GOT3 (cell line): ENCODE data around the gene KIR3DL2.
"Not testable (repeated sequence)": the region's sequence is repeated elsewhere in the genome, so short reads cannot be mapped to it uniquely, and the experiment has no call there.

Source experiments
- DNase-seq: peaks from one replicate; lab custom pipeline; 2025; ENCODE audit warnings: mixed read lengths; lab: John Stamatoyannopoulos, UW

The KIR3DL2 gene

DNA sequence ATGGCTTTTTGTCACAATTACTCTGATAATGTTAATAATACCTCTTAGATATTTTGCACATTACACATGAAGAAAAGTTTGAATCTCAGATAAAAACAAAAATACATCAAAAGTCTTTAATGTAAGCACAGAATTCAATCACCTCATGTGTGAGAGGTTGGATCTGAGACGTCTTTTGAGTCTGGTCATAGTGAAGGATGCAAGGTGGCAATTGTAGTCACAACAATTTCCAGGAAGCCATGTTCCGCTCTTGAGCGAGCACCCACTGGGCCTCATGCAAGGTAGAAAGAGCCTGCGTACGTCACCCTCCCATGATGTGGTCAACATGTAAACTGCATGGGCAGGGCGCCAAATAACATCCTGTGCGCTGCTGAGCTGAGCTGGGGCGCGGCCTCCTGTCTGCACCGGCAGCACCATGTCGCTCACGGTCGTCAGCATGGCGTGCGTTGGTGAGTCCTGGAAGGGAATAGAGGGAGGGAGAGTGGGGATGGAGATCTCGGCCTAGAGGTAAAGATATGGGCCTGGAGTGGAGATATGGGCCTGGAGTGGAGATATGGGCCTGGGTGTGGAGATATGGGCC, at the start of gene KIR3DL2:
Gene KIR3DL2 (plus strand): TSS at position 383 of the 580 bp plus-strand sequence. CDS start 33 bp downstream, at position 416.
- not testable (repeated sequence) for DNase-seq

DNA sequence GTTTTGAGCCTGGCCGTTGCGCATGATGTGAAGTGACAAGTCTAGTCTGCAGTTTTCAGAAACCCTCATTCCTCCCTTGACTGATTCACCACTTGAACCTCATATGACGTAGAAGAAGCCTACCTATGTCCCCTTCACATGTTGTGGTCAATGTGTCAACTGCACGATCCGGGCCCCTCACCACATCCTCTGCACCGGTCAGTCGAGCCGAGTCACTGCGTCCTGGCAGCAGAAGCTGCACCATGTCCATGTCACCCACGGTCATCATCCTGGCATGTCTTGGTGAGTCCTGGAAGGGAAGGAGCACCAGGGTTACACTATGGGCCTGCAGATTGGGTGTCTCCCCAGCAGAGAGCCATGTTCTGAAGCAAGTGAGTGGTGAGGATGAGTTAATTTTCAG, 46.8 kb upstream of the KIR3DL2 start, which contains the start of gene KIR2DL4:
Gene KIR2DL4 (plus strand): TSS at position 201 of the 400 bp plus-strand sequence. CDS start 42 bp downstream, at position 243.
- no peak for DNase-seq

DNA sequence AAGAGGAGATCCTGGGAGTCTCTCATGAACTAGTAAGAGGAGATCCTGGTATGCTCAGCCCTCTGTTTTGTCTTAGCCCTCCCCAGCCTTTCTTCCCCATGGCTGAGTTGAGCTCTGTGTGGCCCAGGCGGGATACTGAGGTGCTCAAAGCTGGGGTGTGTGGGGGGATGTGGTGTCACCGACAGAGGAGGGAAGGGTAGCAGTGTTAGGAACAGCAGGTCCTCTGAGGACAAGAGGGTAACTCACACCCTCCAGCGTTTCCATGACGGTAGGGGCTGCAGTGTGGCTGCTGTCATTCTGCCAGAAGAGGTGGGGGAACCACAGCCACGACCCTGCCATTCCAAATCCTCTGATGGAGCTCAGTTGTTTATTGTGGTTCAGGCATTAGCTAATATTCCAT, 46.1 kb upstream of the KIR3DL2 start:
- DNase-seq: no peak

DNA sequence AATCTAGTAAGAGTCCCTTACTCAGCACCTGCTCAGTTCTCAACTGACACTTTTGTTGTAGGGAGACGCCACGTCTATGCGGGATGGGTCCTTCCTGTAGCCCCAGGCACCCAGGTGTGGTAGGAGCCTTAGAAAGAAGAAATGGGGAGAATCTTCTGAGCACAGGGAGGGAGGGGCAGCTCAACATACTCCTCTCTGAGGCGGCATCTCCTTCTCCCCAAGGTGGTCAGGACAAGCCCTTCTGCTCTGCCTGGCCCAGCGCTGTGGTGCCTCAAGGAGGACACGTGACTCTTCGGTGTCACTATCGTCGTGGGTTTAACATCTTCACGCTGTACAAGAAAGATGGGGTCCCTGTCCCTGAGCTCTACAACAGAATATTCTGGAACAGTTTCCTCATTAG, 45.7 kb upstream of the KIR3DL2 start:
- no peak for DNase-seq

DNA sequence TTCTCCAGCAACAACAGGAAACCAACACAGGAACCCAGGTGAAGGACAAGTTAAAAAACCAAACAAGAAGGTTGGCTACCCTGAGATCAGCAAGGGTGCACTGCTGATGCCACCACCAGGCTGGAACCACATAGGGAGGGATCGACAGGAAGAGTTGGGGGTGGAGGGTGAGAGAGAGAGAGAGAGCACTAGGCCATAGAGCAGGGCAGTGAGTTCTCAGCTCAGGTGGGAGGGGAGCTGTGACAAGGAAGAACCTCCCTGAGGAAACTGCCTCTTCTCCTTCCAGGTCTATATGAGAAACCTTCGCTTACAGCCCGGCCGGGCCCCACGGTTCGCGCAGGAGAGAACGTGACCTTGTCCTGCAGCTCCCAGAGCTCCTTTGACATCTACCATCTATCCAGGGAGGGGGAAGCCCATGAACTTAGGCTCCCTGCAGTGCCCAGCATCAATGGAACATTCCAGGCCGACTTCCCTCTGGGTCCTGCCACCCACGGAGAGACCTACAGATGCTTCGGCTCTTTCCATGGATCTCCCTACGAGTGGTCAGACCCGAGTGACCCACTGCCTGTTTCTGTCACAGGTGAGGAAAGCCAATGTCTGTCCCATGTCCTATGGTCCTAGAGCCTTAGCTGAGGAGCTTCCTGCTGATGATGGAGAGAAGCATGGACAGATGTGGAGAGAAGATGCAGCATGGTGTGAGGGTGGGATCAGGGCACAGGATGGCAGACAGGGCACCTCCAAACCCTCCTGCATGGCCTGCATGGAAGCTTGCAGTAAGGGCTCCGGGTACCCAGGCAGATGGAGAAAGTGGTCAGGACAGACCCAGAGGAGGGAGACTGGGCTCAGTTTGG, 44.4 kb upstream of the KIR3DL2 start:
- DNase-seq: no peak

DNA sequence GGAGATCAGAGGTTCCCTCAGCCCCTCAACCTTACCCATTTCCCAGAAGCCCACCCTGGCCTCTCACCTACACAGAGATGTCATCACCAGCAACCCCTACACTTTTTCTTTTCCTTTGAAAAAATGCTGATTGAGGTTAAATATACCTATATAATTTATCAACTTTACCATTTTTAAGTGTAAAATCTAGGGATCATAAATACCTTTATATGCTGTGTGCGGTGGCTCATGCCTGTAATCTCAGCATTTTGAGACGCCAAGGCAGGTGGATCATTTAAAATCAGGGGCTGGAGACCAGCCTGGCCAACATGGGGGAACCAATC, 43.8 kb upstream of the KIR3DL2 start:
- no peak for DNase-seq

DNA sequence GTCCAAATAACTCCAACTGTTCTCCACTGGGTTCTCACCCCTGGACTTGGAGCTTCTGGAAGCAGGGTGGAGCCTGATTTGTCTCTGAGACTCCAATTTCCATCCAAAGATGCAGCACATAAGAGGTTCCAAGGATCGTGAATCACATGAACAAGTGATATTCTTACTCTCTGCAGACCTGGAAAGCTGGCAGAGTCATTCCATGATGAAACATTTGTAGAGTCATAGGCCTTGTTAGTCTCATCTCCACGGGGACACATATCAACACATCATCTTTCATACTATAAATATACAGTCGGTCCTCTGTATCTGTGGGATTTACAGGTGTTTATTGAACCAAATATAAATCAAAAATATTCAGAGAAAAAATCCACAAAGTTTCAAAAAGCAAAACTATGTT, 35.7 kb upstream of the KIR3DL2 start:
- not testable (repeated sequence) for DNase-seq

DNA sequence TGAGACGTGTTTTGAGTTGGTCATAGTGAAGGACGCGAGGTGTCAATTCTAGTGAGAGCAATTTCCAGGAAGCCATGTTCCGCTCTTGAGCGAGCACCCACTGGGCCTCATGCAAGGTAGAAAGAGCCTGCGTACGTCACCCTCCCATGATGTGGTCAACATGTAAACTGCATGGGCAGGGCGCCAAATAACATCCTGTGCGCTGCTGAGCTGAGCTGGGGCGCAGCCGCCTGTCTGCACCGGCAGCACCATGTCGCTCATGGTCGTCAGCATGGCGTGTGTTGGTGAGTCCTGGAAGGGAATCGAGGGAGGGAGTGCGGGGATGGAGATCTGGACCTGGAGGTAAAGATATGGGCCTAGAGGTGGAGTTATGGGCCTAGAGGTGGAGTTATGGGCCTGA, 34.0 kb upstream of the KIR3DL2 start, which contains the start of gene KIR3DL1:
Gene KIR3DL1 (plus strand): TSS at position 218 of the 400 bp plus-strand sequence.
- not testable (repeated sequence) for DNase-seq

DNA sequence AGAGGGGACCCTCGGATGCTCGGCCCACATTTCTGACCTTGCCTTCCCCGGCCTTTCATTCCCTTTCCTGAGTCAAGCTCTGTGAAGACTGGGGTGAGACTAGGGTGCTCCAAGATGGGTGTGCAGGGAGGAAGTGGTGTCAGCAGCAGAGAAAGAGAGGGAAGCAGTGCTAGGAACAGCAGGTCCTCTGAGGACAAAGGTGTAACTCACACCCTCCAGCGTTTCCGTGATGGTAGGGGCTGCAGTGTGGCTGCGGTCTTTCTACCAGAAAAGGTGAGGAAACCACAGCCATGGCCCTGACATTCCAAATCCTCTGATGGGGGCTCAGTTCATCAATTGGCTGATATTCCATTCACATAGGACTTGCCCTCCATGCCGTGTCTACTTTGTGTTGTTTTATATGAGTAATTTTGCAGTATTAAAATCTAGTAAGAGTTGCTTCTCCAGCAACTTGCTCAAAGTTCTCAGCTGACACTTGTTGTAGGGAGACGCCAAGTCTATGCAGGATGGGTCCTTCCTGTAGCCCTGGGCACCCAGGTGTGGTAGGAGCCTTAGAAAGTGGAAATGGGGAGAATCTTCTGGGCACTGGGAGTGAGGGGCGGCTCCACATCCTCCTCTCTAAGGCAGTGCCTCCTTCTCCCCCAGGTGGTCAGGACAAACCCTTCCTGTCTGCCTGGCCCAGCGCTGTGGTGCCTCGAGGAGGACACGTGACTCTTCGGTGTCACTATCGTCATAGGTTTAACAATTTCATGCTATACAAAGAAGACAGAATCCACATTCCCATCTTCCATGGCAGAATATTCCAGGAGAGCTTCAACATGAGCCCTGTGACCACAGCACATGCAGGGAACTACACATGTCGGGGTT, 32.3 kb upstream of the KIR3DL2 start:
- DNase-seq: no peak

DNA sequence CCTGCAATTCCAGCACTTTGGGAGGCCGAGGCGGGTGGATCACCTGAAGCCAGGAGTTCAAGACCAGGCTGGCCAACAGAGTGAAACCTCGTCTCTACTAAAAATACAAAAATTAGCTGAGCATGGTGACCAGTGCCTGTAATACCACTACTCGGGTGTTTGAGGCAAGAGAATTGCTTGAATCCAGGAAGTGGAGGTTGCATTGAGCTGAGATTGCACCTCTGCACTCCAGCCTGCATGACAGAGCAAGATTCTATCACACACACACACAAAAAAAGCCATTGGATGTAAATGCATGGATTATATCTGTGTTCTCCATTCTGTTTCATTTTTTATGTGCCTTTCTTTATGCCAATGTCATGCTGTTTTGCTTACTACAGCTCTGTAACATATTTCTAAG, 25.8 kb upstream of the KIR3DL2 start:
- not testable (repeated sequence) for DNase-seq

DNA sequence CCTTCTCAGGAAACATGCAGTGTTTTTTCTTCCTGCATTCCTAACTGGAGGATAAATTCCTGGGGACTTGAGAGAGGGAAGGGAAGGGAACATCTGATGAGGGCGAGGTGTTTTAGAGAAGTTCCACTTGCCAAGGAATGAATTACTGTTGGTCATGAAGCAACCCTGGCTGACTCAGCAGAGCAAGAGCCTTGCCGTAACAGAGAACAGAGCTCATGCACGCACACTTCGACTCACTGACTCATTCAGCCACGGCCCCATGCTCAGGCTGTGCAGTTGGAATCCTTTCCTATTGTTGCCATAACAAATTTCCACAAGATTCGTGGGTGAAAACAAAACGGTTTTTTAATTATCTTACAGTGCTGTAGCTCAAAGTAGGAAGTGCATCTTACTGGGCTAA, 24.9 kb upstream of the KIR3DL2 start:
- not testable (repeated sequence) for DNase-seq

DNA sequence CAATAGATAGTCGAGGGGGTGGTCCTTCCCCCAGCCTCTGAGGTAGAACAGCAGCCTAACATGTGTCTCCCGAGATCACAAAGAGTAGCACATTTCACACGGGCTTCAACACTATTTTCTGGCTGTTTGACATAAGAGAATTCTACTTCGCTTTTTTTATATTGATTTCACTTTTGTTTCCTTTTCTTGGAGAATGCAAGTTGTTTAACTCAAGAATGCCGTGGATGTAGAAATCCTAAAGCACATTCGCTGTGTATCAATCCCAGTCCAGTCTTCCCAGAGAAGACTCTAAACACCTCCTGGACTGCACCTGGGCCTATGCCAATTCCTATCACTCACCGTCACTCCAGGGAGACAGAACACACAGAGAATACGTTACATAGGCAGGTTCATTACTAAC, 22.2 kb upstream of the KIR3DL2 start:
- not testable (repeated sequence) for DNase-seq

DNA sequence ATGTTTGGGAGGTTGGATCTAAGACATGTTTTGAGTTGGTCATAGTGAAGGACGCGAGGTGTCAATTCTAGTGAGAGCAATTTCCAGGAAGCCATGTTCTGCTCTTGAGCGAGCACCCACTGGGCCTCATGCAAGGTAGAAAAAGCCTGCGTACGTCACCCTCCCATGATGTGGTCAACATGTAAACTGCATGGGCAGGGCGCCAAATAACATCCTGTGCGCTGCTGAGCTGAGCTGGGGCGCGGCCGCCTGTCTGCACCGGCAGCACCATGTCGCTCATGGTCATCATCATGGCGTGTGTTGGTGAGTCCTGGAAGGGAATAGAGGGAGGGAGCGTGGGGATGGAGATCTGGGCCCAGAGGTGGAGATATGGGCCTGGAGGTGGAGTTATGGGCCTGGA, 17.7 kb upstream of the KIR3DL2 start, which contains the start of gene KIR2DS4:
Gene KIR2DS4 (plus strand): TSS at position 181 of the 400 bp plus-strand sequence.
- DNase-seq: not testable (repeated sequence)

DNA sequence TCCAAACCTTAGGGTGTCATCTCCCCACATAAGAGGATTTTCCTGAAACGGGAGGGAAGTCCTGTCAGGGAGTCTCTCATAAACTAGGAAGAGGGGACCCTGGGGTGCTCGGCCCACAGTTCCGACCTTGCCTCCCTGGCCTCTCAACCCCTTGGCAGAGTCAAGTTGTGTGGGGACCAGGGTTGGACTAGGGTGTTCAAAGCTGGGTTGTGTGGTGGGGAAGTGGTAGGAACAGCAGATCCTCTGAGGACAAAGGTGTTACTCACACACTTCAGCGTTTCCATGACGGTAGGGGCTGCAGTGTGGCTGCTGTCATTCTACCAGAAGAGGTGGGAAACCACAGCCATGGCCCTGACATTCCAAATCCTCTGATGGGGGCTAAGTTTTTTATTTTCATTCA, 15.1 kb upstream of the KIR3DL2 start:
- not testable (repeated sequence) for DNase-seq

DNA sequence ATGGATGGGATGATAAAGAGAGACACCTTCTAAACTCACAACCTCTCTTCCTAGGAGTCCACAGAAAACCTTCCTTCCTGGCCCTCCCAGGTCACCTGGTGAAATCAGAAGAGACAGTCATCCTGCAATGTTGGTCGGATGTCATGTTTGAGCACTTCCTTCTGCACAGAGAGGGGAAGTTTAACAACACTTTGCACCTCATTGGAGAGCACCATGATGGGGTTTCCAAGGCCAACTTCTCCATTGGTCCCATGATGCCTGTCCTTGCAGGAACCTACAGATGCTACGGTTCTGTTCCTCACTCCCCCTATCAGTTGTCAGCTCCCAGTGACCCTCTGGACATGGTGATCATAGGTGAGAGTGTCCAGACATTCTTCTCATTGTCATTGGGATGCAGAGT, 12.7 kb upstream of the KIR3DL2 start:
- not testable (repeated sequence) for DNase-seq

DNA sequence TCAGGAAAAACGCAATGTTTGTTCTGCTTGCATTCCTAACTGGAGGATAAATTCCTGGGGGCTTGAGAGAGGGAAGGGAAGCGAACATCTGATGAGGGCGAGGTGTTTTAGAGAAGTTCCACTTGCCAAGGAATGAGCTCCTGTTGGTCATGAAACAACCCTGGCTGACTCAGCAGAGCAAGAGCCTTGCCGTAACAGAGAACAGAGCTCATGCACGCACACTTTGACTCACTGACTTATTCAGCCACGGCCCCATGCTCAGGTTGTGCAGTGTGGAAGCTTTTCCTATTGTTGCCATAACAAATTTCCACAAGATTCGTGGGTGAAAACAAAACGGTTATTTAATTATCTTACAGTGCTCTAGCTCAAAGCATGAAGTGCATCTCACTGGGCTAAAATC, 7.1 kb upstream of the KIR3DL2 start:
- DNase-seq: not testable (repeated sequence)

DNA sequence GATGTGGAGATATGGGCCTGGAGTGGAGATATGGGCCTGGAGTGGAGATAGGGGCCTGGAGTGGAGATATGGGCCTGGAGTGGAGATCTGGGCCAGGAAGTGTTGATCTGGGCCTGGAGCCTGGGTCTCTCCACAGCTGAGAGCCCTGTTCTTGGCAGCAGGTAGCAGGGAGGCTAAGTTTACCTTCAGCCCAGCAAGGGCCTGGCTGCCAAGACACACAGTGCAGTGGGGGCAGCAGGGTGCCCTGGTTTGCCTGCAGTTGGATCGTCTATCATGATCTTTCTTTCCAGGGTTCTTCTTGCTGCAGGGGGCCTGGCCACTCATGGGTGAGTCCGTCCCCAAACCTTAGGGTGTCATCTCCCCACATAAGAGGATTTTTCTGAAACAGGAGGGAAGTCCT, 687 bp downstream of the KIR3DL2 start:
- no peak for DNase-seq

DNA sequence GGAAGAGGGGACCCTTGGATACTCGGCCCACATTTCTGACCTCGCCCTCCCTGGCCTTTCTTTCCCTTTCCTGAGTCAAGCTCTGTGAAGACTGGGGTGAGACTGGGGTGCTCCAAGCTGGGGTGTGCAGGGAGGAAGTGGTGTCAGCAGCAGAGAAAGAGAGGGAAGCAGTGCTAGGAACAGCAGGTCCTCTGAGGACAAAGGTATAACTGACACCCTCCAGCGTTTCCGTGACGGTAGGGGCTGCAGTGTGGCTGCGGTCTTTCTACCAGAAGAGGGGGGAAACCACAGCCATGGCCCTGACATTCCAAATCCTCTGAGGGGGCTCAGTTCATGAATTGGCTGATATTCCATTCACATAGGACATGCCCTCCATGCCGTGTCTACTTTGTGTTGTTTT, 1.1 kb downstream of the KIR3DL2 start:
- no peak for DNase-seq

DNA sequence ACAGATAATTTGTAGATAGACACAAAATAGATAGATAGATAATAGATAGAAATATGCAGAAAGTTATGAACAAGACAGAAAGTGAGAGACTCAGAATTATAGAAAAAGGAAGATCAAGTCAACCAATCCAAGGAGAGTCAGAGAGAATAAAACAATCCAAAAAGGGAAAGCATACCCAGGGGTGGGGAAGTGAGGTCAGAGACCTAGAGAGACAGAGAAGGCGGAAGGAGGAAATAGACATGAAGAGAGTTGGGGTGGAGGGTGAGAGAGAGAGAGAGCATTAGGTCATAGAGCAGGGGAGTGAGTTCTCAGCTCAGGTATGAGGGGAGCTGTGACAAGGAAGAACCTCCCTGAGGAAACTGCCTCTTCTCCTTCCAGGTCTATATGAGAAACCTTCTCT, 5.0 kb downstream of the KIR3DL2 start:
- DNase-seq: not testable (repeated sequence)

DNA sequence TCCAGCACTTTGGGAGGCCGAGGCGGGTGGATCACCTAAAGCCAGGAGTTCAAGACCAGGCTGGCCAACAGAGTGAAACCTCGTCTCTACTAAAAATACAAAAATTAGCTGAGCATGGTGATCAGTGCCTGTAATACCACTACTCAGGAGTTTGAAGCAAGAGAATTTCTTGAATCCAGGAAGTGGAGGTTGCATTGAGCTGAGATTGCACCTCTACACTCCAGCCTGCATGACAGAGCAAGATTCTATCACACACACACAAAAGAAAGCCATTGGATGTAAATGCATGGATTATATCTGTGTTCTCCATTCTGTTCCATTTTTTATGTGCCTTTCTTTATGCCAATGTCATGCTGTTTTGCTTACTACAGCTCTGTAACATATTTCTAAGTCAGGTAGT, 8.2 kb downstream of the KIR3DL2 start:
- DNase-seq: not testable (repeated sequence)

DNA sequence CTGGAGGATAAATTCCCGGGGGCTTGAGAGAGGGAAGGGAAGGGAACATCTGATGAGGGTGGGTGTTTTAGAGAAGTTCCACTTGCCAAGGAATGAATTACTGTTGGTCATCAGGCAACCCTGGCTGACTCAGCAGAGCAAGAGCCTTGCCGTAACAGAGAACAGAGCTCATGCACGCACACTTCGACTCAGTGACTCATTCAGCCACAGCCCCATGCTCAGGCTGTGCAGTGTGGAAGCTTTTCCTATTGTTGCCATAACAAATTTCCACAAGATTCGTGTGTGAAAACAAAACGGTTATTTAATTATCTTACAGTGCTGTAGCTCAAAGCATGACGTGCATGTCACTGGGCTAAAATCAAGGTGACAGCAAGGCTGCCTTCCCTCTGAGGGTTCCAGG, 9.2 kb downstream of the KIR3DL2 start:
- DNase-seq: not testable (repeated sequence)

DNA sequence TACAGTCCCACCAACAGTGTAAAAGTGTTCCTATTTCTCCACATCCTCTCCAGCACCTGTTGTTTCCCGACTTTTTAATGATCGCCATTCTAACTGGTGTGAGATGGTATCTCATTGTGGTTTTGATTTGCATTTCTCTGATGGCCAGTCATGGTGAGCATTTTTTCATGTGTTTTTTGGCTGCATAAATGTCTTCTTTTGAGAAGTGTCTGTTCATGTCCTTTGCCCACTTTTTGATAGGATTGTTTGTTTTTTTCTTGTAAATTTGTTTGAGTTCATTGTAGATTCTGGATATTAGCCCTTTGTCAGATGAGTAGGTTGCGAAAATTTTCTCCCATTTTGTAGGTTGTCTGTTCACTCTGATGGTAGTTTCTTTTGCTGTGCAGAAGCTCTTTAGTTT, 13.2 kb downstream of the KIR3DL2 start:
- not testable (repeated sequence) for DNase-seq
